DOHH2 (cell line): Measurements from ENCODE around the gene CXorf65.

Source experiments
- H3F3A ChIP-seq: fragments of 200-600 bp; sonication (generic), shearing (Covaris generic); 2 replicates; pipeline ENCODE4 v1.6.0; 2016; ENCODE audit warnings: antibody characterized with exemption, mild to moderate bottlenecking; ENCODE audit not compliant: control insufficient read depth, insufficient read depth
- H3K27ac ChIP-seq: fragments of 200-600 bp; sonication (generic); 2 replicates; pipeline ENCODE4 v1.5.1; 2014; ENCODE audit warnings: low read depth, mild to moderate bottlenecking, low read length, moderate library complexity
- H3K27me3 ChIP-seq: fragments of 200-600 bp; sonication (generic); 2 replicates; pipeline ENCODE4 v1.6.1; 2014; ENCODE audit warnings: mild to moderate bottlenecking, low read length, mixed read lengths; ENCODE audit not compliant: control insufficient read depth
- H3K36me3 ChIP-seq: fragments of 200-600 bp; sonication (generic); 2 replicates; pipeline ENCODE4 v1.6.1; 2014; ENCODE audit warnings: mild to moderate bottlenecking, low read length, moderate library complexity, mixed read lengths; ENCODE audit not compliant: control insufficient read depth
- H3K4me1 ChIP-seq: fragments of 200-600 bp; sonication (generic); 2 replicates; pipeline ENCODE4 v1.6.1; 2014; ENCODE audit warnings: mild to moderate bottlenecking, low read length, mixed read lengths; ENCODE audit not compliant: control insufficient read depth
- H3K4me2 ChIP-seq: fragments of 200-600 bp; sonication (generic); 2 replicates; pipeline ENCODE4 v1.6.0; 2014; ENCODE audit warnings: mild to moderate bottlenecking, low read length, moderate library complexity
- H3K4me3 ChIP-seq: fragments of 200-600 bp; sonication (generic); 2 replicates; pipeline ENCODE4 v1.5.1; 2014; ENCODE audit warnings: mild to moderate bottlenecking, low read length, mixed read lengths
- H3K79me2 ChIP-seq: fragments of 200-600 bp; sonication (generic); 2 replicates; pipeline ENCODE4 v1.6.1; 2014; ENCODE audit warnings: mild to moderate bottlenecking, low read length, mixed read lengths; ENCODE audit not compliant: control insufficient read depth
- H3K9me2 ChIP-seq: fragments of 200-600 bp; sonication (generic); replicated peaks from 2 replicates; pipeline ENCODE4 v1.6.1; 2014; ENCODE audit warnings: mild to moderate bottlenecking, low read length, mixed read lengths; ENCODE audit not compliant: control insufficient read depth
- H3K9me3 ChIP-seq: fragments of 200-600 bp; sonication (generic); 2 replicates; pipeline ENCODE4 v1.6.1; 2014; ENCODE audit warnings: antibody characterized with exemption, low read length, mixed read lengths; ENCODE audit not compliant: control insufficient read depth, insufficient read depth
- H4K20me1 ChIP-seq: fragments of 200-600 bp; sonication (generic); 2 replicates; pipeline ENCODE4 v1.6.0; 2014; ENCODE audit warnings: low read depth, mild to moderate bottlenecking, antibody characterized with exemption, low read length, moderate library complexity; ENCODE audit not compliant: control insufficient read depth, insufficient read depth
- EZH2phosphoT487 ChIP-seq: fragments of 200-600 bp; sonication (generic); IDR thresholded peaks from 2 replicates; pipeline ENCODE4 v1.6.1; 2017; ENCODE audit warnings: borderline replicate concordance, mild to moderate bottlenecking, antibody characterized with exemption, low read length, moderate library complexity, mixed read lengths
- TF ChIP-seq, protein P1 (sequence below): fragments of 200-600 bp; sonication (generic); IDR thresholded peaks from one replicate; pipeline ENCODE4 v1.5.1; 2014; ENCODE audit warnings: antibody characterized with exemption, mild to moderate bottlenecking, low read depth, low read length; ENCODE audit not compliant: poor library complexity, severe bottlenecking

CXorf65 gene

DNA sequence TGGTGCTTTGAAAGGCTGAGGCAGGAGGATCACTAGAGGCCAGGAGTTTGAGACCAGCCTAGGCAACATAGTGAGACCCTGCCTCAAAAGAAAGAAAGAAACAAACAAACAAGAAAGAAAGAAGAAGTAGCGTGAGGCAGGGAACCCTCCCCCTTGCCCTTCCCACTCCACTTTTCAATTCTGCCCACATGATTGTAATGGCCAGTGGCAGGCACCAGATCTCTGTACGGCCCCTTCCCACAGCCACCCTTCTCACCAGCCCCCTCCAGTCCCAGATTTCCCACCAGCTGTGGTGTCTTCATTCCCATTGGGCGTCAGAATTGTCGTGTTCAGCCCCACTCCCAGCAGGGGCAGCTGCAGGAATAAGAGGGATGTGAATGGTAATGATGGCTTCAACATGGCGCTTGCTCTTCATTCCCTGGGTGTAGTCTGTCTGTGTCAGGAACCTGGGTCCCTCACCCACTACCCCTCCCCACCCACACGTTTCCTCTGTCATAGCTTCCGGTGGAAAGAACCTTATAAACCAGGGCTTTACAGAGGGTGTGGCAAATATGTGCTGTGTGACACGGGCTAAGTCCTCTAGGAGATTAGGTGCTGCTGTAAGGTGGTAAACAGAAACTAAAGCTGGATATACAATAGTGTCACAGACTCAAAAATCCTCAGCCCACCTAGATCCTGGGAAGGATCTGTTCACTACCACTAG, 4.8 kb upstream of the CXorf65 start, which contains the start of gene IL2RG:
IL2RG (minus strand) TSS at position 437 of the 703 bp plus-strand sequence; CDS start at position 399, 38 bp downstream.
- Histone ChIP-seq H3F3A (no peaks in the 10 kb centered on the region), H3K79me2 (no peaks in the 10 kb centered on the region), H3K9me2 (no peaks in the 10 kb centered on the region), H3K4me3 (peak within 1 kb of the TSS; percentile 65), H3K27ac (peak within 1 kb of the TSS; percentile 42), H3K4me1 (peaks cover 24% of the 10 kb centered on the region), H3K36me3 (no peaks in the 10 kb centered on the region), H4K20me1 (no peaks in the 10 kb centered on the region), H3K27me3 (no peaks in the 10 kb centered on the region), H3K4me2 (peak within 1 kb of the TSS; percentile 67), H3K9me3 (no peaks in the 10 kb centered on the region)
- TF ChIP-seq, protein P1, sequence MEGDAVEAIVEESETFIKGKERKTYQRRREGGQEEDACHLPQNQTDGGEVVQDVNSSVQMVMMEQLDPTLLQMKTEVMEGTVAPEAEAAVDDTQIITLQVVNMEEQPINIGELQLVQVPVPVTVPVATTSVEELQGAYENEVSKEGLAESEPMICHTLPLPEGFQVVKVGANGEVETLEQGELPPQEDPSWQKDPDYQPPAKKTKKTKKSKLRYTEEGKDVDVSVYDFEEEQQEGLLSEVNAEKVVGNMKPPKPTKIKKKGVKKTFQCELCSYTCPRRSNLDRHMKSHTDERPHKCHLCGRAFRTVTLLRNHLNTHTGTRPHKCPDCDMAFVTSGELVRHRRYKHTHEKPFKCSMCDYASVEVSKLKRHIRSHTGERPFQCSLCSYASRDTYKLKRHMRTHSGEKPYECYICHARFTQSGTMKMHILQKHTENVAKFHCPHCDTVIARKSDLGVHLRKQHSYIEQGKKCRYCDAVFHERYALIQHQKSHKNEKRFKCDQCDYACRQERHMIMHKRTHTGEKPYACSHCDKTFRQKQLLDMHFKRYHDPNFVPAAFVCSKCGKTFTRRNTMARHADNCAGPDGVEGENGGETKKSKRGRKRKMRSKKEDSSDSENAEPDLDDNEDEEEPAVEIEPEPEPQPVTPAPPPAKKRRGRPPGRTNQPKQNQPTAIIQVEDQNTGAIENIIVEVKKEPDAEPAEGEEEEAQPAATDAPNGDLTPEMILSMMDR: no peak
- no peak for TF ChIP-seq EZH2phosphoT487

DNA sequence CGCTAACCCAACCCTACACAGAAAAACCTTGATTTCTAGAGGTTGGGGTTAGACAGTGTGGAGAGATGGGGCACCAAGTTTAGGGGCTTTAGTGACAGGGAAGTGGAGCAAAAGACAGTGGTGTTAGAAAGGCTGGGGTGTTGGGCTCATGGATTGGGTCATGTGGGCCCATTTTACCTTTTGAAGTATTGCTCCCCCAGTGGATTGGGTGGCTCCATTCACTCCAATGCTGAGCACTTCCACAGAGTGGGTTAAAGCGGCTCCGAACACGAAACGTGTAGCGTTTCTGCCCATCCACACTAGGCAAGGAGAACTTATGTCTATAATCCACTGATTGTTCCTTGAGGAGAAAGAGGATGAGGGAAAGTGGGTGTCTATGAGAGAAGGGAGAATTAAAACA, 2.5 kb upstream of the CXorf65 start:
- H3K27ac ChIP-seq: no peak overlapping the region
- no peak overlapping the region for H3K4me2 ChIP-seq
- no peaks in the 10 kb centered on the region for H3F3A ChIP-seq
- H3K4me3 ChIP-seq: no peak overlapping the region
- no peaks in the 10 kb centered on the region for H3K27me3 ChIP-seq
- H3K4me1 ChIP-seq: peaks cover 27% of the 10 kb centered on the region
- no peaks in the 10 kb centered on the region for H4K20me1 ChIP-seq
- no peaks in the 10 kb centered on the region for H3K9me3 ChIP-seq
- TF ChIP-seq, protein P1: no peak
- no peak for TF ChIP-seq EZH2phosphoT487
- no peaks in the 10 kb centered on the region for H3K79me2 ChIP-seq
- no peaks in the 10 kb centered on the region for H3K9me2 ChIP-seq
- H3K36me3 ChIP-seq: no peaks in the 10 kb centered on the region

DNA sequence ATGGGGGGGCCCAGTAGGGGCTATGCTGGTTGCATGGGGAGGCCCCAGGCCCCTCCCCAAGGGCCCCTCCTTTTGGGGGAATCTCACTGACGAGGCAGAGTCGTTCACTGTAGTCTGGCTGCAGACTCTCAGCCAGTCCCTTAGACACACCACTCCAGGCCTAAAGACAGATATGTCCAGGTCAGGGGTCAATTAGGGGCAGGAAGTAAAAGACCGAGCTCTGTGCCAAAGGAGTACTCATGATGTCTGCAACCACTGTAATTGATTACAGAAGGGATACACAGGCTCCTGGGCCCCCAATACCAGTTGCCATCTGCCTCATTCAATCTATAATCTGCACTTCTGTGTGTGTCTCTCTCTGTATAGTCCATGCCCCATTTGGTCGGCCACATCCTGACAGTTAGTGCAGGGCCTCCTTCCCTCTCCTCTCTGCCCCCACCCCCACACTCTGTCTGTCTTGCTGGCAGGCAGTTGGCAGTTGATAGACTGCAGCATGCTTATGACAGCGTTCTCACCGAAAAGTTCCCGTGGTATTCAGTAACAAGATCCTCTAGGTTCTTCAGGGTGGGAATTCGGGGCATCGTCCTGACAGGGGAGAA, 1.3 kb upstream of the CXorf65 start:
- no peak overlapping the region for H3K4me3 ChIP-seq
- H3K36me3 ChIP-seq: no peaks in the 10 kb centered on the region
- no peak overlapping the region for H3K27ac ChIP-seq
- H3K9me3 ChIP-seq: no peaks in the 10 kb centered on the region
- no peaks in the 10 kb centered on the region for H3K27me3 ChIP-seq
- no peaks in the 10 kb centered on the region for H3K9me2 ChIP-seq
- H3K4me1 ChIP-seq: peaks cover 38% of the 10 kb centered on the region
- H3K79me2 ChIP-seq: no peaks in the 10 kb centered on the region
- no peaks in the 10 kb centered on the region for H3F3A ChIP-seq
- H4K20me1 ChIP-seq: no peaks in the 10 kb centered on the region
- no peak for TF ChIP-seq EZH2phosphoT487
- TF ChIP-seq, protein P1: no peak
- no peak overlapping the region for H3K4me2 ChIP-seq
